Tibial nerve (tissue), 4 donors: Measurements from ENCODE around the gene ZSCAN2. TPM values are rescaled to one million over a fixed set of nuclear protein-coding genes. Genes with fewer than 3 reads are reported as not detected.
A peak's percentile ranks its signal among the peaks of the same experiment; 100 is the strongest.

Experiments
- DNase-seq, 2 donors: peaks; one replicate each; pipeline ENCODE4 v3.0.0-alpha.2; 2019; ENCODE audit warnings: low spot score in 2 of 2
- H3K27ac ChIP-seq, 4 donors: fragments of 200-600 bp; sonication (generic) in 3 of 4; one replicate each; pipeline ENCODE4 v1.5.1; 2017 to 2019; ENCODE audit warnings: mild to moderate bottlenecking in 1 of 4
- H3K27me3 ChIP-seq, 2 donors: fragments of 200-600 bp; sonication (generic) in 1 of 2; one replicate each; pipeline versions ENCODE4 v1.5.1 to v1.6.0; 2017 to 2019
- H3K36me3 ChIP-seq, 3 donors: fragments of 200-600 bp; sonication (generic); one replicate each; pipeline ENCODE4 v1.5.1; 2018 to 2019
- H3K4me1 ChIP-seq, 4 donors: fragments of 200-600 bp; sonication (generic) in 3 of 4; one replicate each; pipeline ENCODE4 v1.5.1; 2017 to 2019
- H3K4me3 ChIP-seq, 4 donors: fragments of 200-600 bp; sonication (generic) in 3 of 4; one replicate each; pipeline ENCODE4 v1.5.1; 2017 to 2019; ENCODE audit warnings: mild to moderate bottlenecking in 1 of 4, moderate library complexity in 1 of 4
- H3K9me3 ChIP-seq, 4 donors: fragments of 200-600 bp; sonication (generic) in 3 of 4; one replicate each; pipeline ENCODE4 v1.5.1; 2017 to 2019
- CTCF ChIP-seq, 5 experiments: fragments of 200-600 bp in 3 of 5; fragments of 450-650 bp in 2 of 5; sonication (generic) in 3 of 5; IDR thresholded peaks; one replicate each; pipeline ENCODE4 v1.5.1; 2016 to 2019; ENCODE audit warnings: antibody characterized with exemption in 5 of 5, mild to moderate bottlenecking in 3 of 5, moderate library complexity in 2 of 5
- EP300 ChIP-seq, 2 donors: sonication (generic); formaldehyde crosslinking; IDR thresholded peaks; one replicate each; pipeline ENCODE4 v1.6.1; 2017; ENCODE audit warnings: antibody characterized with exemption in 2 of 2, mild to moderate bottlenecking in 1 of 2
- POLR2A ChIP-seq, 2 donors: fragments of 450-650 bp; IDR thresholded peaks; one replicate each; pipeline ENCODE4 v1.6.1; 2017; ENCODE audit warnings: antibody characterized with exemption in 2 of 2, mild to moderate bottlenecking in 2 of 2, moderate library complexity in 2 of 2
- WGBS, 2 donors: methylation state at CpG; one replicate each; pipeline ENCODE4 v1.1.5; 2018; 5-methylcytosine and 5-hydroxymethylcytosine counted together
- total RNA-seq, 4 donors: library from RNA; depleted of rRNA; stranded (reverse); fragments of >200 nt; gene quantifications; one replicate each; pipeline ENCODE4 v1.1.0, GENCODE V29; 2016

The ZSCAN2 gene
- total RNA-seq, 4 donors from 2014 or later, result 4.1 to 7.2 (median 5.2) TPM

GRCh38 chr15:84629033-84629432 is 28.2 kb downstream of the ZSCAN2 start:
- H3K27me3 ChIP-seq, result no peaks in the 10 kb centered on the region
- no peak overlapping the region for H3K4me3 ChIP-seq
- peaks cover 0 to 25% (median 16%) of the 10 kb centered on the region in 4 donors for H3K4me1 ChIP-seq
- DNase-seq, result no peak
- peaks cover 0 to 29% (median 0%) of the 10 kb centered on the region in 3 donors for H3K36me3 ChIP-seq
- WGBS, 2 donors, result 87 to 88% methylated on average over 9 of the region's 9 CpGs
- TF ChIP-seq CTCF (IDR thresholded peaks at IDR 0.05), result no peak
- no peak for TF ChIP-seq EP300 (IDR thresholded peaks at IDR 0.05)
- no peak for TF ChIP-seq POLR2A (IDR thresholded peaks at IDR 0.05)
- H3K27ac ChIP-seq, result no peak overlapping the region
- H3K9me3 ChIP-seq, result no peaks in the 10 kb centered on the region

GRCh38 chr15:84631706-84632272 is 31.0 kb downstream of the ZSCAN2 start:
- Histone ChIP-seq H3K36me3 (peaks cover 0 to 15% (median 0%) of the 10 kb centered on the region in 3 donors), H3K4me3 (peak overlapping the region; percentile 58 to 83 (median 62)), H3K27me3 (no peaks in the 10 kb centered on the region), H3K9me3 (no peaks in the 10 kb centered on the region), H3K4me1 (peaks cover 0 to 47% (median 21%) of the 10 kb centered on the region in 4 donors), H3K27ac (peak overlapping the region; percentile 19 to 95 (median 90))
- 42 to 47% methylated on average over 7 of the region's 7 CpGs for WGBS, 2 donors
- DNase-seq, result no peak
- TF ChIP-seq CTCF (IDR thresholded peaks at IDR 0.05) (no peak), POLR2A (IDR thresholded peaks at IDR 0.05) (no peak), EP300 (IDR thresholded peaks at IDR 0.05) (no peak)

- Histone ChIP-seq H3K36me3 (peaks cover 0 to 24% (median 0%) of the 10 kb centered on the region in 3 donors), H3K4me1 (peaks cover 0 to 50% (median 21%) of the 10 kb centered on the region in 4 donors), H3K27ac (peak overlapping the region; percentile 55 to 95 (median 94)), H3K27me3 (no peaks in the 10 kb centered on the region), H3K4me3 (peak overlapping the region; percentile 51 to 91 (median 80)), H3K9me3 (no peaks in the 10 kb centered on the region)
- 0 to 1% methylated on average over 44 to 76 of the region's 105 CpGs for WGBS, 2 donors
- TF ChIP-seq CTCF (IDR thresholded peaks at IDR 0.05), result no peak
- TF ChIP-seq POLR2A (IDR thresholded peaks at IDR 0.05), result peak in 1 of 2 donors; percentile 16
- peak in 1 of 2 donors; percentile 27 for TF ChIP-seq EP300 (IDR thresholded peaks at IDR 0.05)
- DNase-seq, result peak; percentile 36 to 46
Observed at GRCh38 chr15:84633311-84634227, 32.8 kb downstream of the ZSCAN2 start.

- TF ChIP-seq POLR2A (IDR thresholded peaks at IDR 0.05) (no peak), EP300 (IDR thresholded peaks at IDR 0.05) (no peak), CTCF (IDR thresholded peaks at IDR 0.05) (no peak)
- no peaks in the 10 kb centered on the region for H3K9me3 ChIP-seq
- DNase-seq, result no peak
- peaks cover 0 to 50% (median 21%) of the 10 kb centered on the region in 4 donors for H3K4me1 ChIP-seq
- no peaks in the 10 kb centered on the region for H3K27me3 ChIP-seq
- peaks cover 0 to 30% (median 0%) of the 10 kb centered on the region in 3 donors for H3K36me3 ChIP-seq
- WGBS, 2 donors, result 30 to 33% methylated on average over 21 to 23 of the region's 23 CpGs
- H3K27ac ChIP-seq, result peak overlapping the region; percentile 55 to 95 (median 94)
- peak overlapping the region; percentile 51 to 91 (median 80) for H3K4me3 ChIP-seq
Observed at GRCh38 chr15:84634228-84634837, 33.5 kb downstream of the ZSCAN2 start.
